ENCODE data around the gene MICAL2.

Gene MICAL2

GRCh38 chr11:12174128-12174476, 63.7 kb downstream of the MICAL2 start:
- no peak for DNase-seq

DNA sequence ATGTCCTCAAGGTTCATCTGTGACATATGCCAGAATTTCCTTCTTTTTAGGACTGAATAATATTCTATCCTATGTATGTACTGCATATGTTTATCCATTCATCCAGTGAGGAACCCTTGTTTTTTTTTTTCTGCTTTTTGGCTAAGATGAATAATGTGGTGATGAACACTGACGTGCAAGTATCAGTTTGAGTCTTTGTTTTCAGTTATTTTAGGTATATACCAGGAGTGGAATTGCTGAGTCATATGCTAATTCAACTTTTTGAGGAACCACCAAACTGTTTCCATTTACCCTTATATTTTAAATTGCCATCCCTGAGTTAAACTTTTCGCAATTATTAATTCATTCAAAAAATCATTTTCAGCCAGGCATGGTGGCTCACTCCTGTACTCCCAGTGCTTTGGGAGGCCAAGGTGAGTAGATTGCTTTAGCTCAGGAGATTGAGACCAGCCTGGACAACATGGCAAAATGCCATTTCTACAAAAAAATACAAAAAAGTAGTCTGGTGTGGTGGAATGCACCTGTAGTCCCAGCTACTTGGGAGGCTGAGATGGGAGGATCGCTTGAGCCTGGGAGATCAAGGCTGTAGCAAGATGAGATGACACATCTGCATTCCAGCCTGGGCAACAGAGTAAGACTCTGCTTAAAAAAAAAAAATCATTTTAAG, 64.2 kb downstream of the MICAL2 start:
- peak; percentile 18 for DNase-seq

GRCh38 chr11:12175694-12176241, 65.4 kb downstream of the MICAL2 start:
- DNase-seq = peak; percentile 19

DNA sequence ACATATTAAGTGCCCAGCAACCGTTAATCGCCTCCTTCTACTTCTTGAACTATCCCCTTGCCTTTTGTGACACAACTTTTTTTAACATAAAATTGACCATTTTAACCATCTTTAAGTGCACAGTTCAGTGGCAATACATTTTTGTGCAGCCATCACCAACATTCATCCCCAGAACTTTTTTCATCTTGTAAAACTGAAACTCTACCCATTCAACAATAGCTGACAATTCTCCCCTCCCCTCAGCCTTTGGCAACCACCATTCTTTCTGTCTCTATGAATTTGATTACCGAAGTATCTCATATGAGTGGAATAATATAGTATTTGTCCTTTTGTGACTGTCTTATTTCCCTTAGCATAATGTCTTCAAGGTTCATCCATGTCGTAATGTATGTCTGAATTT, 66.0 kb downstream of the MICAL2 start:
- DNase-seq = no peak

- no peak for DNase-seq
Observed at GRCh38 chr11:12177739-12178338, 67.4 kb downstream of the MICAL2 start.

GRCh38 chr11:12179019-12179418, 68.6 kb downstream of the MICAL2 start:
- no peak for DNase-seq

GRCh38 chr11:12179531-12179930, 69.1 kb downstream of the MICAL2 start:
- no peak for DNase-seq

DNA sequence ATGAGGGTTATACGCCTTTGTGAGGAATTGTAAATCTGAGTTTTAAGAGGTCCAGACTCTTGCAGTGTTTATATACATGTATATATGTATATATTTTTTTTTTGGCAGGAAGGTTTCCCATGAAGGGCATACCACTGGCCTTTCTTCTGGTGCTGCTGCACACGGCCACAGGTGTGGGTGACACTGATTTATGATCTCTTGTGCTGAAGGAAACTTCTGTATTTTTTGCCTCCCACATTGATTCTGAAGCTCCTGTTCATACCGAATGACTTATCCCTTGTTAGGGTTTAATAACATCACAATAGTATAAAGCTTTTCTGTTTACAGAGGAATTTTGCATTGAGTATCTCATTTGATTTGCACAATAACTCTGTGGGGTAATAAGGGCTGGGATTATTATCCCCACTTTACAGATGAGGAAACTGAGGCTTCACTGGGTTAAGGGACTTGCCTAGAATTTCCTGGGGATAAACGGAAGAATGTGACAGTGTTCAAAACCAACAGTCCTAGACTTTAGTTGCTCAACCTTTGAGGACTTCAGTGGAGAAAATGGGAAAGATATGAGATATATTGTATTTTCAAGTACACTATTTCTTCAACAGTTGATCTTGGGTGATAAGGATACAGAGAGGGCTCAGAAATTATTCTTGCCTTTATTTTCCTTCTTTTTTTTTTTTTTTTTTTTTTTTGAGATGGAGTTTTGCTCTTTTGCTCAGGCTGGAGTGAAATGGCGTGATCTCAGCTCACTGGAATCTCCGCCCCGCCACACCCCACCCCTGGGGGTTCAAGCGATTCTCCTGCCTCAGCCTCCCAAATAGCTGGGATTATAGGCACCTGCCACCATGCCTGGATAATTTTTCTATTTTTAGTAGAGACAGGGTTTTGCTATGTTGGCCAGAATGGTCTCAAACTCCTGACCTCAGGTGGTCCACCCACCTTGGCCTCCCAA, 70.1 kb downstream of the MICAL2 start:
- DNase-seq = no peak

DNA sequence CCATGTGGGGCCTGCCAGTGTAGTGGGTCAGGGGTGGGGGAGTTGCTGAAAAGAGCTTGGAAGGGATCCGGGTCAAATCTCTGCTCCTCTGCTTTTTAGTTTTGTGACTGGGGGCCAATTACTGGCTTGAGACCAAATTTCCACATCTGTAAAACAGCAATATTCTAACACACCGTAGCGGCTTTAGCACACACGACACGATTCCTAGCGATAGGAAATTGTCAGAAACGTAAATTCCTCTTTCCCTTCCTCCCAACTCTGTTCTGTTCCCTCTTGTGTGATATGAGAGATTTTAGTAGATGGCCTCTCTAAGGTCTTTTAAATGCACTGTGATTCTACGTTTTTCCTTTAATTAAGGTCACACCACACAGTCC, 71.9 kb downstream of the MICAL2 start:
- DNase-seq = no peak

DNA sequence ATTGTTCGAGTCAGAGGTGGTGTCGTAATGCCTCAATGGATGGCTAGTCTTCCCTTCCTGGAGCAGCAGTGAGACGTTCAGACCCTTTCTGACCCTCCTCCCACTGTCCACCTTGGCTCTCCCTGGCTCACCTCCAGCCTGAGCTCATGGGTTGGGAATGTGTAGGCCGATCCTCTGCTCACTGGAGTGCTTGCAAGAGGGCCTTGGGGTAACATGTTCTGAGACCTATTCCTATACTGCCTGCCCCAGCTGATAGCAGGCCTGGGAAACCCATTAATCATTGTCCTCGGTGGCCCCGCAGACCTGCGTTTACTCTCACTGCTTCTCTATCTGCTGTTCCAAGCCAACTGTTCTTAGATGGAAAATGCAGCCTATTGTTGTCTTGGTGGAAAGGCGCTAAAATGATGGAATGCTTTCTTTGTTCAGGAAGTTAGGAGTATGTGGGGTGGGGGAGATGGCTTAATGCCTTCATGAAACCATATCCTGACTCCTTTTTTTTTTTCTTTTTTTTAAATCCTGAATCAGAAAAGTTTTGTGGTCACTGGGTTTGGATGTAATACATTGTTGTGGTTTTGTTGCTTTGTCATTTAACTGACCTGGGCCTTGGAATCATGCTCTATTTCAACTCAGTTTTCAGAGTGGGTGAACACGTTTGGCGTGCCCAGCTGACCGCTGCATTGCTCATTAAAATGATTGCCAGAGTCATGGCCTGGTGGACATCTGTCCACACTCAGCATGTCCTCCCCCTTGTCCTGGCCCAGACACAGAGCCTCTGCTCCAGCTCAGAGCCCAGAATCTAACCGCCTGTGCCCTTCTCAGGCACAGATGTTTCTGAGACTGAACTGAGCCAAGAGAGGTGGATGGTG, 72.5 kb downstream of the MICAL2 start:
- no peak for DNase-seq

DNA sequence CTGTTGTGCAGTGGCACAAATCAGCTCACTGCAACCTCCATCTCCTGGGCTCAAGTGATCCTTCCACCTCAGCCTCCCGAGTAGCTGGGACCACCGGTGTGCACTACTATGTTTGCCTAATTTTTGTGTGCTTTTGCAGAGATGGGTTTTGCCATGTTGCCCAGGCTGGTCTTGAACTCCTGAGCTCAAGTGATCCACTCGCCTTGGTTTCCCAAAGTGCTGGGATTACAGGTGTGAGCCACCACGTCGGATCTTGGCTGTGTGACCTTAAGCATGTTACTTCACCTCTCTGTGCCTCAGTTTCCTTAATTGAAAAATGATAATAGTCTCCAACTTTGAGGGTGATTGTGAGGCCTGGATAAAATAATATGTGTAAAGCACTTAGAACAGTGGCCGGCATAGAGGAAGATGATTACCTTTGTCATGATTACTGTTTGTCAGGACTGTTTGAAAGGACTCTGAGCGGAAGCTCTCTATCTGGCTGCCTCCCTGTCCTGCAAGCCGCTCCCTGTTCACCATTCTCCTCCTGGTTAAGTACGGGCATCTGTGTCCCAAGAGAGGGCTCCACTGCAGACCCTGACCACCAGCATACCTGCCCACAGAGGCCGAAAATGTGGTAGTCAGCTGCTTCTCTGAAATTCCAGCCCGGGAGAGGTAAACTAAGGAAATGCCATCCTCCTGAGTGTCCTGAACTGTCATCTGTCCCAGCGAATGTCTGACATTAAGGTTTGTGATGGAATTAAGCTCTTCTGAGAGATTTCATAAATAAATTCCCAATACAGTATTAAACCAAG, 73.6 kb downstream of the MICAL2 start:
- no peak for DNase-seq

DNA sequence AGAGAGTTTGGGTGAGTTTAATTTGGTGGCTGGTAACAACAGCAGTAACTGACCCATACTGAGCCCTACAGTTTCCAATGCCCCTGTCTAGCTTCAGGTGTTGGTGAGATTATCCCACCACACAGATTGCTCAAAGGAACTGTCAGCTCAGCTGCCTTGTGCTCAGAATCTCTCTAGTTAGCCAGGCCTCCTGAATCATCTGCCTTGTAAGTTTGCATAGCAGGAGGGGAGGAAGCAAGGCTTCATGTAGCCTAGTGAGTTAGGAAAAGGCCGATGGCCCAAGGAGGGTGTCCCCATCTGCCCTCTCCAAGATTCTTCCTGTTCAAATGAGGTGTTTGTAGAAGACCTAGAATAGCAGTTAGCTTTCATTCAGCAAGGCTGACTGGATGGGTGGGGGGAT, 74.3 kb downstream of the MICAL2 start:
- DNase-seq = no peak

DNA sequence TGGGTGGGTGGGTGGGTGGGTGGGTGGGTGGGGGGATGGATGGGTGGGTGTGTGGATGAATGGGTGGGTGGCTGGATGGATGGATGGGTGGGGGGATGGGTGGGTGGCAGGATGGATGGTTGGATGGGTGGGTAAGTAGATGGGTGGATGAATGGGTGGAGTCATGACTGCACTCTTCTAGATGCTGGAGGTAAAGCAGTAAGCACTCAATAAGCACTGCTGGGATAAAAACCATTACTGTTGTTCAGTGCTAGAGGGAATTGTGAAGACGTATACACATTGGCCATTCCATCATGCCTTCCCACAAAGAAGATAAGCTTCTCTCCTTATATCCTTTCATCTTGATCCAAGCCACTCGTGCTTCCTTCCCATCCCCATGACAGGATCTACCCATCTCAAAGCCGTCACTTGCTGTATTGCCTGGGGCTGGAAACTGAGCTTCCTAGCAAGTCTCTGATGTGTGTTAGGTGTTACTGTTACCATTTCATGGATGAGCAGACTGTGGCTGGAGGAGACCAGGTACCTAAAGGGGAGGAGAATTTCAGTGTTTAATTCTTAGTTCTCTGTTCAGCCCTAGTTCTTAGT, 74.8 kb downstream of the MICAL2 start:
- no peak for DNase-seq

GRCh38 chr11:12185914-12186313, 75.5 kb downstream of the MICAL2 start:
- DNase-seq = no peak

- DNase-seq = no peak
Observed at GRCh38 chr11:12186701-12187100, 76.3 kb downstream of the MICAL2 start.

DNA sequence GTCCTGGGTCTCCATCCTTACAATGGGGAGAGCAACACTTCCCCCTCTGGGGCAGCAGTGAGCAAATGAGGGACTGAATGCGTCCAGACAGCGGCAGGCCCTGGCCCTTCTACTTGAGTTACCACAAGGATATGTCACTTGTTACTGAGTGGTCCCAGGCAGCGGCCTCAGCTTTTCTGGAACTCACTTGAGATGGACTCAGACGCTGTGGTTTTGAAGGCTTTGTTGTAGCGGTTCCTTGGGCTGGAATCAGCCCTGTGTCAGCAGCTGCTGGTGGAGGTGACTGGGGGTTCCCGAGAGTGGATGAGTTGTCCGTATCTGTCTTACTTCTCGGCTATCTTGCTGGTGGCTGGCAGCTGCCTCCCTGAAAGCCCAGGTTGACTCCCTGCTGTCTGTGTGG, 77.0 kb downstream of the MICAL2 start:
- no peak for DNase-seq

DNA sequence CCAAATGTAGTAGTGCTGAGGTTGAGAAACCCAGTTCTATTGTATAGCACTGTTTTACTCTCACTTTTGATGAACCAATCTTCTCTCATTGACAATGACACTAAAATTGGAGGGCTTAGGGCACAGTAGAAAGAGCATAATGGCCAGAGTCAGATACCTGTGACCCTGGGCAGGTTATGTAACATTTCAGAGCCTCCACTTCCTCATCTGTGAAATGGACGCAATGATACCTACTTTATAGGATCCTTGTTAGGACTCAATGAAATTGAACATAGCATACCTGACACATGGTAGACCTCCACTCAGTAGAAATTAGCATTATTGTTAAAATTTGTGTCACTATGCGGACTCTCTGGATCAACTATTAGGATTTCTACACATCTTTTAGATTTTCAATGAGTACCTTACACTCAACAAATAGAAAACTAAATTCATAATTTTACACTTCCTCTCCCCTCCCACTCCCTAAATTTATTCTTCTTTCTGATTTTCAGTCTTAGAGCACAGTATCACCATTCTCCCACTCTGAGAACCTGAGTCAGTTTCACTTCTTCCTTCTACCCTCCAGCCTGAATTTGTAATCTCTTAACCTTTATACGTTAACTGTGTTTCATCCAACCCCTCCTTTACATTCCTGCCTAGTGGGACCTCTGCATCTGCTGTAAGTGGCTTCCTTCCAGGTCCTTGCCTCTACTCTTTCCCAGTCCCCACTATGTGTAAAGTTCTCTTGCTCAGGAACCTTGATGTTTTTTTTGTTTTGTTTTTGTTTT, 78.3 kb downstream of the MICAL2 start:
- no peak for DNase-seq

GRCh38 chr11:12189543-12190235, 79.3 kb downstream of the MICAL2 start:
- DNase-seq = peak; percentile 65

GRCh38 chr11:12190511-12190910, 80.1 kb downstream of the MICAL2 start:
- no peak for DNase-seq
